WERI-Rb-1 (cell line): ENCODE measurements around the gene TM9SF3.

ENCODE experiments used
- DNase-seq: peaks from one replicate; pipeline ENCODE4 v3.0.0-alpha.2; 2020
- H3K27ac ChIP-seq: fragments of 250-450 bp; sonication (Bioruptor Pico); 2 replicates; pipeline ENCODE4 v1.5.1; 2020; ENCODE audit warnings: mild to moderate bottlenecking, moderate library complexity
- H3K27me3 ChIP-seq: fragments of 250-450 bp; sonication (Bioruptor Pico); 2 replicates; pipeline ENCODE4 v1.5.1; 2021; ENCODE audit warnings: mild to moderate bottlenecking, low read depth, moderate library complexity; ENCODE audit not compliant: insufficient read depth, severe bottlenecking
- H3K36me3 ChIP-seq: fragments of 250-450 bp; sonication (Bioruptor Pico); 2 replicates; pipeline ENCODE4 v1.5.1; 2020; ENCODE audit warnings: mild to moderate bottlenecking, moderate library complexity
- H3K4me3 ChIP-seq: 2 replicates; pipeline ENCODE4 v1.5.1; 2011; ENCODE audit warnings: low read depth, mild to moderate bottlenecking, control low read depth, low read length
- H3K9me3 ChIP-seq: fragments of 250-450 bp; sonication (Bioruptor Pico); 2 replicates; pipeline ENCODE4 v1.5.1; 2021; ENCODE audit warnings: mild to moderate bottlenecking, moderate library complexity; ENCODE audit not compliant: severe bottlenecking
- TF ChIP-seq, protein P1 (sequence below): IDR thresholded peaks from 2 replicates; pipeline ENCODE4 v1.5.1; 2011; ENCODE audit warnings: low read depth, mild to moderate bottlenecking, control low read depth, inconsistent platforms, low read length

Gene TM9SF3

DNA sequence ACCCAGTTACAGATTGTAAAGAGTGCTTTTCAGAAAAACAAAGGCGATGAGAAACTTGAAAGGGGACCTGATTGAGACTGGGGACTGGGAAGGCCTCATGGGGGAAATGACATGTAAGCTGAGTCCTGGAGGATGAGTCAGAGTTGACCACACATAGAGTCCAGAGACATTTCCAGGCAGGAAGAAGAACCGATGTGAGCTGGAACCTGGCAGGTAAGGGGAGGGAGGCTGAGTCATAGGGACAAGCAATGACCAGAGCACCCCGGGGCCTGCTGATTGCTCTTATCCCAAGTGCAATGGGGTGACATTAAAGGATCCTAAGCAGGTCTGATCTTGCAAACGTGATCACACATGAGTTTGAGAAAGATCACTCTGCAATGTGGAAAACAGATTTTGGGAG lies 84.8 kb downstream of the TM9SF3 start:
- no peaks in the 10 kb centered on the region for H3K27me3 ChIP-seq
- DNase-seq, result no peak

DNA sequence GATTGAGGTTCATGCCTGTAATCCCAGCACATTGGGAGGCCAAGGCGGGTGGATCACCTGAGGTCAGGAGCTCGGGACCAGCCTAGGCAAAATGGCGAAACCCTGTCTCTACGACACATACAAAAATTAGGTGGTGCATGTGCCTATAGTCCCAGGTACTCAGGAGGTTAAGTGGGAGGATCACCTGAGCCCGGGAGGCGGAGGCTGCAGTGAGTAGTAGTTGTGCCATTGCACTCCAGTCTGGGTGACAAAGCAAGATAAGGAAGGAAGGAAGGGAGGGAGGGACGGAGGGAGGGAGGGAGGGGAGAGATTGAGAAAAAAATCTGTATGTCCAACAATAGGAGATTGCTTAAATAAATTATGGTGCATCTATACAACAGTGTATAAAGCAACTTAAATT lies 86.3 kb downstream of the TM9SF3 start:
- TF ChIP-seq, protein P1, sequence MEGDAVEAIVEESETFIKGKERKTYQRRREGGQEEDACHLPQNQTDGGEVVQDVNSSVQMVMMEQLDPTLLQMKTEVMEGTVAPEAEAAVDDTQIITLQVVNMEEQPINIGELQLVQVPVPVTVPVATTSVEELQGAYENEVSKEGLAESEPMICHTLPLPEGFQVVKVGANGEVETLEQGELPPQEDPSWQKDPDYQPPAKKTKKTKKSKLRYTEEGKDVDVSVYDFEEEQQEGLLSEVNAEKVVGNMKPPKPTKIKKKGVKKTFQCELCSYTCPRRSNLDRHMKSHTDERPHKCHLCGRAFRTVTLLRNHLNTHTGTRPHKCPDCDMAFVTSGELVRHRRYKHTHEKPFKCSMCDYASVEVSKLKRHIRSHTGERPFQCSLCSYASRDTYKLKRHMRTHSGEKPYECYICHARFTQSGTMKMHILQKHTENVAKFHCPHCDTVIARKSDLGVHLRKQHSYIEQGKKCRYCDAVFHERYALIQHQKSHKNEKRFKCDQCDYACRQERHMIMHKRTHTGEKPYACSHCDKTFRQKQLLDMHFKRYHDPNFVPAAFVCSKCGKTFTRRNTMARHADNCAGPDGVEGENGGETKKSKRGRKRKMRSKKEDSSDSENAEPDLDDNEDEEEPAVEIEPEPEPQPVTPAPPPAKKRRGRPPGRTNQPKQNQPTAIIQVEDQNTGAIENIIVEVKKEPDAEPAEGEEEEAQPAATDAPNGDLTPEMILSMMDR, result no peak

More for the DNA sequence above, 84.8 kb downstream of the TM9SF3 start:
- TF ChIP-seq, protein P1, result no peak
- Histone ChIP-seq H3K4me3 (no peak overlapping the region), H3K36me3 (no peaks in the 10 kb centered on the region), H3K9me3 (no peaks in the 10 kb centered on the region), H3K27ac (no peak overlapping the region)

DNA sequence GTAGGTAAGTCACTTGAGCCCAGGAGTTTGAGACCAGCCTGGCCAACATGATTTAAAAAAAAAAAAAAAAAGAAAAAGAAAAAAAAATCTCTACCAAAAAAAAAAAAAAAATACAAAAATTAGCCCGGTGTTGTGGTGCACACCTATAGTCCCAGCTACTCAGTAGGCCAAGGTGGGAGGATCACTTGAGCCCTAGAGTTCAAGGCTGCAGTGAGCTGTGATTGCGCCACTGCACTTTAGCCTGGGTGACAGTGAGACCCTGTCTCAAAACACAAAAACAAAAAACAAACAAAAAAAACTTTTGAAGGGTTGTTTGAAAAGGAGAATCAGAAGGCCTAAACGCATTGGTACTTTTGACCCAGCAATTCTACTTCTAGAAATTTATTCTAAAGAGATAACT lies 86.8 kb downstream of the TM9SF3 start:
- DNase-seq, result no peak
- Histone ChIP-seq H3K27me3 (no peaks in the 10 kb centered on the region), H3K36me3 (no peaks in the 10 kb centered on the region), H3K4me3 (no peak overlapping the region), H3K27ac (no peak overlapping the region), H3K9me3 (no peaks in the 10 kb centered on the region)
- TF ChIP-seq, protein P1, result no peak

More for the DNA sequence above, 86.3 kb downstream of the TM9SF3 start:
- DNase-seq, result no peak
- H3K27me3 ChIP-seq, result no peaks in the 10 kb centered on the region
- H3K27ac ChIP-seq, result no peak overlapping the region
- no peaks in the 10 kb centered on the region for H3K9me3 ChIP-seq
- no peak overlapping the region for H3K4me3 ChIP-seq
- H3K36me3 ChIP-seq, result no peaks in the 10 kb centered on the region

DNA sequence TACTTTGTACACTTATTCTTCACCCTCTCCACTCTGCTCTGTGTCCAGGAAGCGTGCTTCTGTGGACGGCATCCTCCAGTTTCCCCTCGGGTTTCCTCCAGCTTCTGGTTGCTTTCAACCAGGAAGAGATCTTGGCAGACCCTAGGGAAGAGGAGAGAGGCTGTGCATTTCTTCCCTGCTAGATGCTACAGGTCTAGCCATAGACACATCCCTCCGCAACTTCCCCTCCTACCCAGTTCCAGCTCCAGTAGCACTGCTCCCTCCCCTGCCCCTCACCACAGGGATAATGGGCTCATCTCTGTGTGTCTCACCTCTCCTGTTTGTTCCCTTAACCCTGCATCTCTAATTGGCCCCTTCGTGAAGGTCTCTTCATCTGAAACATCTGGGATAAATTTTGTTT lies 89.4 kb downstream of the TM9SF3 start:
- no peaks in the 10 kb centered on the region for H3K9me3 ChIP-seq
- TF ChIP-seq, protein P1, result no peak
- H3K4me3 ChIP-seq, result no peak overlapping the region
- no peak for DNase-seq
- no peaks in the 10 kb centered on the region for H3K36me3 ChIP-seq
- H3K27ac ChIP-seq, result no peak overlapping the region
- no peaks in the 10 kb centered on the region for H3K27me3 ChIP-seq

DNA sequence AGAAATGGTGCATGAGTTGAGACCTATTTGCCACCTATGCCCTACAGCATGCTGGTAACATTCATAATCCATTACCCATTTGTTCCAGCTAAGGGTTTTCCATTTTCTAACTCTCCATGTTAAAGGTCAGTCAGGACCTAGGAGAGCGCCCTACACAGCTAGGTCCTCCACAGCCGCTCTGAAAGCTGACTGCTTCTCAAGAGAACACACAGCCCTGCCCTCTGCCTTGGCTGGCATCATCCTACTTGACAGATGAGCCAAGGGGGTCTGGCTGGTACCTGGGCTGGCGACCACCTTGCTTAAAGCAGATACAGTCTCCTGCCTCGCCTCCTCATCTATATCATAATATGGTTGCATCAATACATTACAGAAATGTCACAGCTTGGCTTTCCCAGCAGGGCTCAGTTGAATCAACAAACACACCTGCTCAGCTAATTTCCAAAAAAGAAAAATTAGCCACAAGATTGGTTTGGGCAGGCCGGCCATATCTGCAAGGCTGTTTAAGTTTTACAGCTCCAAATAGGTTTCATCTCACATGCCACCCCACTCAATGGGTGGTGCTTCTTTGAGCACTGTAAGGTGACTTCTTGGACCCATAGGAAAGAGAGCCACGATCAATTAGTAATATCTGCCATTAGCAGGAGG lies 90.4 kb downstream of the TM9SF3 start:
- Histone ChIP-seq H3K36me3 (no peaks in the 10 kb centered on the region), H3K4me3 (no peak overlapping the region), H3K27me3 (no peaks in the 10 kb centered on the region), H3K9me3 (no peaks in the 10 kb centered on the region), H3K27ac (no peak overlapping the region)
- DNase-seq, result no peak
- TF ChIP-seq, protein P1, result no peak

DNA sequence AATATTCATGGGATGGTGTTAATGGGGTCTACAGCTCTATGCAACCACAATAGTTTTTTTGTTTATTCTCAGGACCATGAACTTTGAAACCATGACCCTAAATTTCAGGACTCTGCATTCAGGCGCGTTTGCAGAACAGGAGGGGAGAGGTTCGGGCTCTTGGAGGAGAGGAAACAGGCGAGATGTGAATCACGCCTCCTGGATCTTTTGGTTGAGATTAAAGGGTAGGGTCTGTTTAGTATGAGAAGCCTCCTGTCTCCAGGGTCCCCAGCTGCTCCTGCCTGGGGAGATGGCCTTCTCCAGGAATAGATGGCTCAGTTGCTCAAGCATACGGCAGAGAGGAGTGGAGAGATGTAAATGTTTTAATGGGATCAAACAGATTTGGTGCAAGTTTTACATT lies 91.3 kb downstream of the TM9SF3 start:
- no peak for DNase-seq
- Histone ChIP-seq H3K4me3 (no peak overlapping the region), H3K27ac (no peak overlapping the region), H3K27me3 (no peaks in the 10 kb centered on the region), H3K36me3 (no peaks in the 10 kb centered on the region), H3K9me3 (no peaks in the 10 kb centered on the region)
- TF ChIP-seq, protein P1, result no peak
